Upper lobe of left lung (tissue), 6 donors: ENCODE results near the gene NPR2. TPM values are rescaled to one million over a fixed set of nuclear protein-coding genes. Genes with fewer than 3 reads are reported as not detected.

ENCODE experiments used
- ATAC-seq, 2 donors: fragments of 200-7000 bp; cut with Tn5 transposase; one replicate each; pipeline ENCODE4 v1.9.1; 2022; ENCODE audit warnings: mild to moderate bottlenecking in 2 of 2, moderate library complexity in 2 of 2; ENCODE audit not compliant: low FRiP score in 2 of 2
- DNase-seq, 2 donors: peaks; one replicate each; pipeline ENCODE4 v3.0.0-alpha.2; 2019 to 2020
- H3K27ac ChIP-seq, 4 donors: fragments of 200-600 bp; sonication (generic); one replicate each; pipeline ENCODE4 v1.5.1; 2016 to 2019
- H3K27me3 ChIP-seq, 4 donors: fragments of 200-600 bp; sonication (generic); one replicate each; pipeline ENCODE4 v1.5.1; 2017 to 2019
- H3K36me3 ChIP-seq, 4 donors: fragments of 200-600 bp; sonication (generic); one replicate each; pipeline ENCODE4 v1.5.1; 2016 to 2019
- H3K4me1 ChIP-seq, 4 donors: fragments of 200-600 bp; sonication (generic); one replicate each; pipeline ENCODE4 v1.5.1; 2018 to 2019
- H3K4me3 ChIP-seq, 4 donors: fragments of 200-600 bp; sonication (generic); one replicate each; pipeline ENCODE4 v1.5.1; 2017 to 2019; ENCODE audit warnings: mild to moderate bottlenecking in 2 of 4, moderate library complexity in 1 of 4
- H3K9me3 ChIP-seq, 4 donors: fragments of 200-600 bp; sonication (generic); one replicate each; pipeline ENCODE4 v1.5.1; 2018 to 2019
- CTCF ChIP-seq, 6 experiments: fragments of 450-650 bp in 4 of 6; fragments of 200-600 bp in 2 of 6; sonication (generic) in 2 of 6; IDR thresholded peaks; one replicate each; pipeline ENCODE4 v1.5.1; 2016 to 2019; ENCODE audit warnings: antibody characterized with exemption in 6 of 6
- EP300 ChIP-seq, 4 donors: sonication (generic); formaldehyde crosslinking; IDR thresholded peaks; one replicate each; pipeline ENCODE4 v1.5.1; 2017; ENCODE audit warnings: antibody characterized with exemption in 4 of 4, control low read depth in 2 of 4
- POLR2A ChIP-seq, 4 donors: fragments of 450-650 bp; IDR thresholded peaks; one replicate each; pipeline ENCODE4 v1.5.1; 2016 to 2017; ENCODE audit warnings: antibody characterized with exemption in 4 of 4, mild to moderate bottlenecking in 2 of 4
- POLR2AphosphoS5 ChIP-seq, 2 donors: sonication (generic); formaldehyde crosslinking; IDR thresholded peaks; one replicate each; pipeline ENCODE4 v1.5.1; 2017; ENCODE audit warnings: antibody characterized with exemption in 2 of 2
- WGBS, 2 donors: methylation state at CpG; one replicate each; pipeline ENCODE4 v1.1.5; 2017 to 2018; 5-methylcytosine and 5-hydroxymethylcytosine counted together
- total RNA-seq, 6 donors: library from RNA; depleted of rRNA in 4 of 6; stranded (reverse); fragments of >200 nt in 4 of 6; gene quantifications; one replicate each; pipeline versions ENCODE4 v1.1.0 to v1.2.1, GENCODE V29; 2016 to 2021
- donor health status: DM: no; HTN: no; CAD: no; lungs with moderate emphysema.
- donor health status: DM: no; HTN: yes; CAD: no; lungs with severe emphysema.

NPR2 gene
- total RNA-seq, 6 donors from 2014 or later, result 8.3 to 46.1 (median 13.1) TPM

- H3K27me3 ChIP-seq, result no peaks in the 10 kb centered on the region
- DNase-seq (peak; percentile 97 to 98), ATAC-seq (peak; percentile 97)
- peak within 1 kb of the TSS; percentile 75 to 88 (median 77) for H3K4me3 ChIP-seq
- TF ChIP-seq POLR2AphosphoS5 (IDR thresholded peaks at IDR 0.05), result peak; percentile 88 to 91
- peak in 3 of 4 donors; percentile 88 to 96 (median 91) for TF ChIP-seq POLR2A (IDR thresholded peaks at IDR 0.05)
- TF ChIP-seq EP300 (IDR thresholded peaks at IDR 0.05), result no peak
- WGBS, 2 donors, result 0 to 1% methylated on average over 19 to 39 of the region's 52 CpGs
- H3K4me1 ChIP-seq, result peaks cover 29 to 36% (median 34%) of the 10 kb centered on the region in 4 donors
- no peaks in the 10 kb centered on the region for H3K36me3 ChIP-seq
- H3K9me3 ChIP-seq, result no peaks in the 10 kb centered on the region
- peak within 1 kb of the TSS; percentile 94 to 97 (median 95) for H3K27ac ChIP-seq
Measured at GRCh38 chr9:35814841-35815543, 23.6 kb downstream of the NPR2 start, which contains the start of gene HINT2. TSS of gene HINT2 (minus strand) at chr9:35815042. CDS start at chr9:35814979, 63 bp downstream.

- H3K4me1 ChIP-seq, result peaks cover 22 to 26% (median 26%) of the 10 kb centered on the region in 4 donors
- TF ChIP-seq EP300 (IDR thresholded peaks at IDR 0.05) (no peak), POLR2AphosphoS5 (IDR thresholded peaks at IDR 0.05) (no peak), CTCF (IDR thresholded peaks at IDR 0.05) (no peak), POLR2A (IDR thresholded peaks at IDR 0.05) (no peak)
- no peak for ATAC-seq
- no peaks in the 10 kb centered on the region for H3K27me3 ChIP-seq
- H3K36me3 ChIP-seq, result no peaks in the 10 kb centered on the region
- WGBS, 2 donors, result 61 to 89% methylated on average over 1 of the region's 1 CpG
- H3K4me3 ChIP-seq, result no peak overlapping the region
- DNase-seq, result no peak
- no peak overlapping the region for H3K27ac ChIP-seq
- H3K9me3 ChIP-seq, result no peaks in the 10 kb centered on the region
Measured at GRCh38 chr9:35816708-35817107, 25.3 kb downstream of the NPR2 start.

- H3K4me3 ChIP-seq, result no peak overlapping the region
- no peak for TF ChIP-seq POLR2AphosphoS5 (IDR thresholded peaks at IDR 0.05)
- TF ChIP-seq POLR2A (IDR thresholded peaks at IDR 0.05), result no peak
- TF ChIP-seq EP300 (IDR thresholded peaks at IDR 0.05), result no peak
- TF ChIP-seq CTCF (IDR thresholded peaks at IDR 0.05), result no peak
- ATAC-seq (no peak), DNase-seq (peak in 1 of 2 donors; percentile 12)
- H3K36me3 ChIP-seq, result no peaks in the 10 kb centered on the region
- H3K27ac ChIP-seq, result no peak overlapping the region
- 87 to 91% methylated on average over 3 of the region's 3 CpGs for WGBS, 2 donors
- no peaks in the 10 kb centered on the region for H3K27me3 ChIP-seq
- H3K9me3 ChIP-seq, result no peaks in the 10 kb centered on the region
- H3K4me1 ChIP-seq, result peaks cover 9 to 13% (median 12%) of the 10 kb centered on the region in 4 donors
Measured at GRCh38 chr9:35818341-35818740, 26.9 kb downstream of the NPR2 start.

- Histone ChIP-seq H3K36me3 (no peaks in the 10 kb centered on the region), H3K4me1 (no peaks in the 10 kb centered on the region), H3K27ac (no peak overlapping the region), H3K4me3 (no peak overlapping the region), H3K27me3 (no peaks in the 10 kb centered on the region), H3K9me3 (no peaks in the 10 kb centered on the region)
- ATAC-seq (no peak), DNase-seq (no peak)
- TF ChIP-seq POLR2AphosphoS5 (IDR thresholded peaks at IDR 0.05) (no peak), POLR2A (IDR thresholded peaks at IDR 0.05) (no peak), CTCF (IDR thresholded peaks at IDR 0.05) (no peak), EP300 (IDR thresholded peaks at IDR 0.05) (no peak)
Measured at GRCh38 chr9:35820076-35820475, 28.7 kb downstream of the NPR2 start.

- Histone ChIP-seq H3K27ac (no peak overlapping the region), H3K4me3 (no peak overlapping the region), H3K4me1 (peaks cover 0 to 4% (median 0%) of the 10 kb centered on the region in 4 donors), H3K9me3 (no peaks in the 10 kb centered on the region), H3K36me3 (no peaks in the 10 kb centered on the region), H3K27me3 (no peaks in the 10 kb centered on the region)
- ATAC-seq, result no peak
- TF ChIP-seq CTCF (IDR thresholded peaks at IDR 0.05) (no peak), POLR2AphosphoS5 (IDR thresholded peaks at IDR 0.05) (no peak)
- no peak for DNase-seq
Measured at GRCh38 chr9:35822926-35823325, 31.5 kb downstream of the NPR2 start.
